Suprapubic skin (tissue), 4 donors: ENCODE results near the gene IRX4. TPM values are rescaled to one million over a fixed set of nuclear protein-coding genes. Genes with fewer than 3 reads are reported as not detected.

Experiments used
- DNase-seq, 2 donors: peaks; one replicate each; pipeline ENCODE4 v3.0.0-alpha.2; 2019; ENCODE audit warnings: low spot score in 2 of 2
- H3K27ac ChIP-seq: fragments of 200-600 bp; sonication (generic); one replicate; pipeline ENCODE4 v1.5.1; 2019
- H3K27me3 ChIP-seq: fragments of 200-600 bp; sonication (generic); one replicate; pipeline ENCODE4 v1.5.1; 2019
- H3K36me3 ChIP-seq: fragments of 200-600 bp; sonication (generic); one replicate; pipeline ENCODE4 v1.5.1; 2019
- H3K4me1 ChIP-seq: fragments of 200-600 bp; sonication (generic); one replicate; pipeline ENCODE4 v1.5.1; 2019
- H3K4me3 ChIP-seq: fragments of 200-600 bp; sonication (generic); one replicate; pipeline ENCODE4 v1.5.1; 2019; ENCODE audit warnings: mild to moderate bottlenecking
- H3K9me3 ChIP-seq: fragments of 200-600 bp; sonication (generic); one replicate; pipeline ENCODE4 v1.5.1; 2019
- EP300 ChIP-seq: sonication (generic); formaldehyde crosslinking; IDR thresholded peaks from one replicate; pipeline ENCODE4 v1.6.1; 2017; ENCODE audit warnings: antibody characterized with exemption
- POLR2A ChIP-seq, 2 donors: fragments of 450-650 bp; IDR thresholded peaks; one replicate each; pipeline ENCODE4 v1.6.1; 2017; ENCODE audit warnings: antibody characterized with exemption in 2 of 2, mild to moderate bottlenecking in 2 of 2, moderate library complexity in 2 of 2
- POLR2AphosphoS5 ChIP-seq, 3 donors: sonication (generic); formaldehyde crosslinking; IDR thresholded peaks; one replicate each; pipeline ENCODE4 v1.6.1; 2017; ENCODE audit warnings: antibody characterized with exemption in 3 of 3
- WGBS: methylation state at CpG from one replicate; pipeline ENCODE4 v1.1.5; 2018; 5-methylcytosine and 5-hydroxymethylcytosine counted together
- total RNA-seq, 4 donors: library from RNA; depleted of rRNA; stranded (reverse); fragments of >200 nt; gene quantifications; one replicate each; pipeline ENCODE4 v1.1.0, GENCODE V29; 2016
- TF ChIP-seq, protein P1 (sequence below), 2 donors: fragments of 200-600 bp in 1 of 2; fragments of 450-650 bp in 1 of 2; sonication (generic) in 1 of 2; IDR thresholded peaks; one replicate each; pipeline ENCODE4 v1.5.1; 2016 to 2019; ENCODE audit warnings: antibody characterized with exemption in 2 of 2, mild to moderate bottlenecking in 1 of 2, moderate library complexity in 1 of 2

IRX4 gene
- total RNA-seq, 4 donors from 2014 or later = 20.3 to 45.9 (median 33.5) TPM

DNA sequence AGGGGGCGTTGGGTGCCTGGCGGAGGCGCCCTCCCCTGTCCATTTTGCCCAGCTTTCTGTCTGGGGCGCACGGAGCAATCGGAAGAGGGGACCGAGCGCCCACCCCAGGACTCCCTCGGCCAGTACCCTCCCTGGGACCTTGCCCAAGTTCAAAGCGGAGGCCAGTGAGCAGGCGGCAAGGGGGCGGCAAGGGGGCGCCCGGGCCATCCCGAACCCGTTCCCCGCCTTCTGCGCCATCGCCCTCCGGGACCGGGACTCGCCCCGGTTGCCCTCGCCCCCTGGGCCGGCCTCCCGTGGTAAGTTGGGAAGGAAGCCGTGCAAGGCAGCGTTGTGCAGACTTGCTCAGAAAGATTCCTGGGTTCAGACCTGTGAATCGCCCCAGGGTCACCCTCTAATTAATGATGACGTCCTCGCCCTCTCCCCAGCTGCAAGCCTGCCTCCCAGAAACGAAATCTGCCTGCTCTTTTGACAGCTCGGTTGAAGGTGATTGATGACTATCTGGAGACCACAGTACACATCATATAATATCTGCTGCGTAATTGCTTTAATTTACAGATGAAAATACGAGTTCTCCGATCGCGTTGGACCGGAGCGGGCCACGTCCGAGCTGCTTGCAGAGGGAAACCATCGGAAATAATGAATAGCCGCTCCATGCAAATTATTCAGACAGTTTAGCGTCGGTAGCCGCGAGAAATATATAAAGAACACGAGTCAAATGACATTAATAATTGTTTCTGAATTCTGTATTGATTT lies 1.4 kb upstream of the IRX4 start:
- 5% methylated on average over 20 of the region's 49 CpGs for WGBS
- Histone ChIP-seq H3K27ac (peak overlapping the region; percentile 66), H3K36me3 (peaks cover 14% of the 10 kb centered on the region), H3K27me3 (peaks cover 99% of the 10 kb centered on the region), H3K9me3 (no peaks in the 10 kb centered on the region), H3K4me3 (peak overlapping the region; percentile 60), H3K4me1 (peaks cover 59% of the 10 kb centered on the region)
- TF ChIP-seq POLR2AphosphoS5 (IDR thresholded peaks at IDR 0.05) (peak in 1 of 3 donors; percentile 22), EP300 (no peak)
- DNase-seq = no peak

DNA sequence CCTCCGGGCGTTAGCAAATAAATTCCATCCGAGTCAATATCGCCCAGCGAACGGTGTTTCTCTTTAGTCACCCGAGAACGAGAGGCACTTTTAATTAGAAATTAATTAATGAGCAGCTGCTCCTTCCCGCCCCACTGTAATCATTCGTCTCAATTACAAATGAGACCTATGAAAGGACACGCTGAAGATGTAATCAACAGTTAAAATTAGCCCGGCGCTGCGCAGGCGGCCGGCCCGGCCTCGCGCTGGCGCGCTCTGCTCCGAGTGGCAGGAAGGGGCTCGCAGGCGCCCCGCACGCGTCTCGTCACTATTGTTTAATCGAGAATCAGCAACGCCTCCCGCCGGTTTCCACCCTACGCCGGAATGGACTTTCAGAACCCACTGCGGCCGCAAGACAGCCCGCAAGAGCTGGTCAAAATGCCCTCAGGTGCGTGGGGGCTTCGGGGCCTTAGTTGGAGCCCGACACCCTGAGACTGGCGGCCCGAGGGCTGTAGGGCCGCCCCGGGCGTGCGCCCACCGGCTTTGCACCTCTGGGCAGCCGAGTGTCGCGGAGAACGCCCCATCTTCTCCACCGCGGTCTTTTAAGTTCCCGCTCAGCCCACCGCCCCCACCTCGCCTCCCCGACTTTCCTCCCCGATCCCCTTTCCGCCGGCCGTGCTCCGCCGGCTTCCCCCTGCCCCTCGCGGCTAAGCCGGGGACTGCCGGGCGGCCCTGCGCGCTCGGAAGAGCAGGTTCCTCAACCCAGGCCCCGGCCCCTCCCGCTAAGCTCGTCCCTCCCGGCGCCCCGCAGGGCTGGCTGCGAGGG lies 597 bp upstream of the IRX4 start:
- H3K27me3 ChIP-seq = peaks cover 100% of the 10 kb centered on the region
- peaks cover 56% of the 10 kb centered on the region for H3K4me1 ChIP-seq
- H3K4me3 ChIP-seq = peak overlapping the region; percentile 60
- H3K27ac ChIP-seq = peak overlapping the region; percentile 66
- no peak for DNase-seq
- peaks cover 17% of the 10 kb centered on the region for H3K36me3 ChIP-seq
- TF ChIP-seq EP300 = no peak
- TF ChIP-seq, protein P1, sequence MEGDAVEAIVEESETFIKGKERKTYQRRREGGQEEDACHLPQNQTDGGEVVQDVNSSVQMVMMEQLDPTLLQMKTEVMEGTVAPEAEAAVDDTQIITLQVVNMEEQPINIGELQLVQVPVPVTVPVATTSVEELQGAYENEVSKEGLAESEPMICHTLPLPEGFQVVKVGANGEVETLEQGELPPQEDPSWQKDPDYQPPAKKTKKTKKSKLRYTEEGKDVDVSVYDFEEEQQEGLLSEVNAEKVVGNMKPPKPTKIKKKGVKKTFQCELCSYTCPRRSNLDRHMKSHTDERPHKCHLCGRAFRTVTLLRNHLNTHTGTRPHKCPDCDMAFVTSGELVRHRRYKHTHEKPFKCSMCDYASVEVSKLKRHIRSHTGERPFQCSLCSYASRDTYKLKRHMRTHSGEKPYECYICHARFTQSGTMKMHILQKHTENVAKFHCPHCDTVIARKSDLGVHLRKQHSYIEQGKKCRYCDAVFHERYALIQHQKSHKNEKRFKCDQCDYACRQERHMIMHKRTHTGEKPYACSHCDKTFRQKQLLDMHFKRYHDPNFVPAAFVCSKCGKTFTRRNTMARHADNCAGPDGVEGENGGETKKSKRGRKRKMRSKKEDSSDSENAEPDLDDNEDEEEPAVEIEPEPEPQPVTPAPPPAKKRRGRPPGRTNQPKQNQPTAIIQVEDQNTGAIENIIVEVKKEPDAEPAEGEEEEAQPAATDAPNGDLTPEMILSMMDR (IDR thresholded peaks at IDR 0.05) = peak in 1 of 2 donors; percentile 61
- H3K9me3 ChIP-seq = no peaks in the 10 kb centered on the region
- WGBS = 1% methylated on average over 32 of the region's 78 CpGs

DNA sequence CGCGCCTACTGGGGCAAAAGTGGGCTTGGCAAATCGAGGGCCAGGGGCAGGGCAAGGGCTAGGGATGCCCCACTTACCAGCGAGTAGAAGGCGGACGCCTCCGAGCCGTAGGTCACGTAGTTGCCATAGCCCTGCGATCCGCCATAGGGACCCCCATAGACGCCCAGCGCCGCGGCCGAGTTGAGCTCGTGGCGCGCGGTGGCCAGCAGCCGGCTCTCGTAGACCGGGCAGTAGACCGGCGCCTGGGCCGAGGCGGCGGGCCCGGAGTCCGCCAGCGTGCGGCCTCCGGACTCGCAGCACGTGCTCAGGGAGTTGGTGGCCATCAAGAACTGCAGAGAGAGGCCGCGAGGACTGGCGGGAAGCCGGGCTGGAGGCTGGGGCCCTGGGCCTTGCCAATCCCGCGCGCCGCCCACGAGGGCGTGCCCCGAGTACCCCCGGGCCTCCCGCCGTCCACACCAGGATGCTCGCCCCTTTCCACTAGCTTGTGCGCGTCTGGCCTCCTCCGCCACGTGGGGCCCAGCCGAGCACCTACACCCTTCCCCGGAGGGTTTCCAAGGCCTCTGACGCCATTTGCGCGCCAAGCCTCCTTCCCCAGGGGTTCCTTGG lies 891 bp downstream of the IRX4 start:
- no peaks in the 10 kb centered on the region for H3K9me3 ChIP-seq
- WGBS = 50% methylated on average over 4 of the region's 59 CpGs
- H3K4me3 ChIP-seq = peak overlapping the region; percentile 60
- H3K4me1 ChIP-seq = peaks cover 41% of the 10 kb centered on the region
- H3K27ac ChIP-seq = peak overlapping the region; percentile 66
- H3K27me3 ChIP-seq = peaks cover 100% of the 10 kb centered on the region
- peaks cover 29% of the 10 kb centered on the region for H3K36me3 ChIP-seq
- no peak for DNase-seq
- TF ChIP-seq EP300 (no peak), POLR2AphosphoS5 (IDR thresholded peaks at IDR 0.05) (no peak), POLR2A (IDR thresholded peaks at IDR 0.05) (no peak)
- TF ChIP-seq, protein P1 (IDR thresholded peaks at IDR 0.05) = no peak

DNA sequence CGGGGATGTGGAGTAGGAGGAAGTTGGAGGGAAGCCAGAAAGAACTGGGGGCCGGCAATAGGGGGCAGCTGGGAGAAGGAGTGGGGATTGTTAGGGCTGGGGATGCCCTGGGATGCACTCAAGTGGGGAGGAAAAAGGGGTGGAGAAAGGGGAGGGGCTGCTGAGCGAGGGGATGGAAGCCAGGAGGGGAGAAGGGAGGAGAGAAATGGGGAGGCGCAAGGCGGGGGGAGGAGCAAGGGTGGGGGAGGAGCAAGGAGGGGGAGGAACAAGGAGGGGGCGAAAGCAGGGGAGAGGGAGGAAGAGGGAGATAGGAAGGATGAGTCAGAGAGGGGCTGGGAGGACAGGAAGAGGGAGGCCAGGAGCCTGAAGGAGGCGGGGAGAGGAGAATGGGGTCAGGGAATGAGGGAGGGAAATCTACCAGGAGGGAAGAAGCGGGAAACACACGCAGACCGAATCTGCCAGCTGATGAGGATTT lies 1.6 kb downstream of the IRX4 start:
- Histone ChIP-seq H3K27me3 (peaks cover 100% of the 10 kb centered on the region), H3K4me3 (no peak overlapping the region), H3K9me3 (no peaks in the 10 kb centered on the region), H3K36me3 (peaks cover 29% of the 10 kb centered on the region), H3K4me1 (peaks cover 47% of the 10 kb centered on the region), H3K27ac (no peak overlapping the region)
- TF ChIP-seq, protein P1 (IDR thresholded peaks at IDR 0.05) = no peak
- no peak for TF ChIP-seq EP300
- no peak for DNase-seq
- WGBS = 23% methylated on average over 10 of the region's 10 CpGs

DNA sequence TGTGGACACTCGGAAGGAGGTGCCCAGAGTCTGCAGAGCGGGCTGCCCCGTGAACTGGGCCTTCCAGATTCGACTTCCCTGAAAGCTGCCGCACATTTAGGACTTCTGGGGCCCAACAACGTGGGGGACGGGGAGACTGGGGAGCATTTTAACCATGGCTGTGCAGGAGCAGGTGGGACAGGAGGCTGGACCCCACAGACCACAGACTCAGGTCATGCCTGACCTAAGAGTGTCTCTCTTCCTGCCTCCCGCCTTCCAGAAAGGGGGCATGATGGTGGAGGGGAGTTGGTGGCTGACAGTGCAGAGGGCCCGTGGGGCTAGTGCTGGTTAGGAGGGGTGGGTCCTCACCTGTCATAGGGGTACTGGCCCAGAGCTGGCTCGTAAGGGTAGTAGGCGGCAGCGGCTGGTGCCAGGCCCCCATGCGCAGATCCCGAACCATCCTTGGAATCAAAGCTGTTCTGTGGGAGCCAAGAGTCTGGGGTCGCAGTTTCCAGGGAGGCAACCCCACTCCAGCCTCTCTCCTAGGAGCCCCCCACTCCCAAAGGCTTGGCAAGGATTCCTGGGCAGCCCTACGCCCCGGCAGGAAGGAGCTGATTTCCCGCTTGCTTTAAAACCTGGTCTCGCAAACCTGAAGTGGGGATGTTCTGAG lies 2.2 kb downstream of the IRX4 start:
- TF ChIP-seq EP300 = no peak
- TF ChIP-seq, protein P1 (IDR thresholded peaks at IDR 0.05) = no peak
- no peak for TF ChIP-seq POLR2AphosphoS5 (IDR thresholded peaks at IDR 0.05)
- TF ChIP-seq POLR2A (IDR thresholded peaks at IDR 0.05) = no peak
- Histone ChIP-seq H3K9me3 (no peaks in the 10 kb centered on the region), H3K27ac (no peak overlapping the region), H3K36me3 (peaks cover 29% of the 10 kb centered on the region), H3K4me1 (peaks cover 49% of the 10 kb centered on the region), H3K27me3 (peaks cover 100% of the 10 kb centered on the region), H3K4me3 (no peak overlapping the region)
- no peak for DNase-seq
- 50% methylated on average over 17 of the region's 19 CpGs for WGBS
